GM19043 (cell line): Measurements from ENCODE around the gene ULK3.

ENCODE experiments used
- ATAC-seq: cut with Tn5 transposase; IDR thresholded peaks from one replicate; pipeline ENCODE4 v1.9.1; 2021; ENCODE audit warnings: low read depth; ENCODE audit not compliant: unreplicated experiment

ULK3 gene

GRCh38 chr15:74800559-74801094, 42.3 kb downstream of the ULK3 start:
- no peak for ATAC-seq

GRCh38 chr15:74799856-74800558, 42.9 kb downstream of the ULK3 start:
- no peak for ATAC-seq

DNA sequence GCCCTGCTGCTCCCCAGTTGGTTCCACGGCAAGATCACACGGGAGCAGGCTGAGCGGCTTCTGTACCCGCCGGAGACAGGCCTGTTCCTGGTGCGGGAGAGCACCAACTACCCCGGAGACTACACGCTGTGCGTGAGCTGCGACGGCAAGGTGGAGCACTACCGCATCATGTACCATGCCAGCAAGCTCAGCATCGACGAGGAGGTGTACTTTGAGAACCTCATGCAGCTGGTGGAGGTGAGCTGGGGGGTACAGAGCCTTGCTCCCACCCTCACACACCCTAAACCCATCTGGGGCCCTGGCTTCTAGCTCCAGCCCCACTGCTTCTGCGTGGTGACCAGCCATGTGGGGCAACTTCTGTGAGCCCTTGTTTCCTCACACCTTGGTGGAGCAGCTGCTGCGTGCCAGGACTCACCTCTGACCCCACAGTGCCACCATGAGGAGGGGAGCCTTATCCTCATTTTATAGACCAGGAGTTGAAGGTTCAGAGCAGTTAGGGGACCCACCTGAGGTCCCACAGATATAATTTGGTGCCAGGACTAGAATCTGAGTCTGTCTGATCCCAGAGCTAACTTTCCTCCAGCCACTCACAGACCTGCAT, 43.6 kb downstream of the ULK3 start:
- ATAC-seq, result no peak

DNA sequence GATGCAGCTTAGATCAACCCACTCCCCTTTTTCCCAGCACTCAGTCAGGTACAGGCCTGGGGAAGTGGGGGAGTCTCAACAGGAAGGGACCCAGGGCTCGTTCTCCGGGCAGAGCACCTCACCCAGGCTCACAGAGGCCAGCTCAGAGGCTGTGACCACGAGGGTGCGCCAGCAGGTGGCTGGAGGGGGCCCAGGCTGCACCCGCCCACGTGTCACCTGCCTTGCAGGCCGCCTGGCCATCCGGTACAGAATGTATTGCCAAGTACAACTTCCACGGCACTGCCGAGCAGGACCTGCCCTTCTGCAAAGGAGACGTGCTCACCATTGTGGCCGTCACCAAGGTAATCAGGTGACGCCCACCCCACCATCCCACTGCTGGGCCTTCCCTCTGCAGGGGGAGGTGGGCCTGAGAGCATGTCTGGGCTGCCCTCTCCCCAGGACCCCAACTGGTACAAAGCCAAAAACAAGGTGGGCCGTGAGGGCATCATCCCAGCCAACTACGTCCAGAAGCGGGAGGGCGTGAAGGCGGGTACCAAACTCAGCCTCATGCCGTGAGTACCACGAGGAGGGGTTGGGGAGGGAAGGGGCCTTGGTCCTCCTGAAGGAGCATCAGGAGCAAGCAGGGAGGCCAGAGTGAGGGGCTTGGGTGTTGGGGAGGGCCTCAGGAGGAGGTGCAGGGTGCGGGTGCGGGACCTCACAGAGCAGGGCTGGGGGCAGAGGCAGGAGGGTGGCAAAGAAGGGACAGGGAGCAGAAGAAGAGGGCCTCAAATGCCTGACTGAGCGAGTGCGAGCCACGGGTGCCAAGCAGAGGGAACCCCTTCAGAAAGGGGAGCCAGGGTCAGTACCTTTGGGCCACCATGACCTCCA, 44.3 kb downstream of the ULK3 start:
- no peak for ATAC-seq

- no peak for ATAC-seq
Measured at GRCh38 chr15:74795966-74796625, 46.9 kb downstream of the ULK3 start.

DNA sequence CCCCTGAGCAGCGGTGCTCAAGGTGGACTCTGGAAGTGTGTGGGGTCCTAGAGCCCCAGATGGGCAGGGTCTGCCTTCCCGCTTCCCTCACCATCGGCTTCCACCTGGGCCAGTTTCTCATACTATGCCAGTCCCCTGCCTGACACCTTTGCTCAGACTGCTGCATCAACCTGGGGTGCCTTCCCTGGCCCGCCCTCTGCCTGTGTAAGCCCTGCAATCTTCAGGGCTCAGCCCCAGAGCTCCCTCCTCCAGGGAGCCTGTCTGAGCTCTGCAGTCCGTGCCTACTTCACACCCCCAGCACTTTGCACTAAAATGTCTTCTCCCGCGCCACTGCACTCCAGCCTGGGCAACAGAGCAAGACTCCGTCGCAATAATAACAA, 48.0 kb downstream of the ULK3 start:
- no peak for ATAC-seq

DNA sequence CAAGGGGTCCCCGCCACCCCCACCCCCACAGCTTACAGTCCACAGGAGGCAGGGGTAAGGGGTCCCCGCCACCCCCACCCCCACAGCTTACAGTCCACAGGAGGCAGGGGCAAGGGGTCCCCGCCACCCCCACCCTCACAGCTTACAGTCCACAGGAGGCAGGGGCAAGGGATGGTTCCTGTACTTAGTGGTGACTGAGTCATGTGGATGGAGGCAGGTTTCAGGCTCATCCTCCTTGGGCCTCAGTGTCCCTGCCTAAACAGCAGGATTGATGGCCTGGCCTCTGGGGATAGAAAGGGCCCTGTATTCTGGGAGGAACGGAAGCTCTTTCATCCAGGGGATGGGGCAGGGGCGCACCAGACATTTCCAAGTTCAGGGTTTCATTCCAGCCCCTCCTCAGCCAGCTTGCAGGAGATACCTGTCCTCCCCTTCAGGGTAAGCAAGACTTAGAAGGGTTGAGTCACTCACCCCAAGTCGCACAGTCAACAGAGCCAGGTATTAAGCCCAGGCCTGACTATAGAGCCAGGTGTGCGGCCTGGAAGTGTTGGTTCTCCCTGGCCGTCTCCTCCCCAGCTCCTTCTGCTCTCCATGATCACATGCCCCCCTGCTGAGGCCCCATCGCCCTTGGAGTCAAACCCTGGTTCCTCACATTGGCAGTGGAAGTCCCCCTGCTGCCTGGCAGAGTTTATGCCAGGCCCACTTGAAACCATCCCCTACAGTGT, 48.5 kb downstream of the ULK3 start:
- no peak for ATAC-seq

- ATAC-seq, result no peak
Measured at GRCh38 chr15:74793135-74794028, 49.6 kb downstream of the ULK3 start.

DNA sequence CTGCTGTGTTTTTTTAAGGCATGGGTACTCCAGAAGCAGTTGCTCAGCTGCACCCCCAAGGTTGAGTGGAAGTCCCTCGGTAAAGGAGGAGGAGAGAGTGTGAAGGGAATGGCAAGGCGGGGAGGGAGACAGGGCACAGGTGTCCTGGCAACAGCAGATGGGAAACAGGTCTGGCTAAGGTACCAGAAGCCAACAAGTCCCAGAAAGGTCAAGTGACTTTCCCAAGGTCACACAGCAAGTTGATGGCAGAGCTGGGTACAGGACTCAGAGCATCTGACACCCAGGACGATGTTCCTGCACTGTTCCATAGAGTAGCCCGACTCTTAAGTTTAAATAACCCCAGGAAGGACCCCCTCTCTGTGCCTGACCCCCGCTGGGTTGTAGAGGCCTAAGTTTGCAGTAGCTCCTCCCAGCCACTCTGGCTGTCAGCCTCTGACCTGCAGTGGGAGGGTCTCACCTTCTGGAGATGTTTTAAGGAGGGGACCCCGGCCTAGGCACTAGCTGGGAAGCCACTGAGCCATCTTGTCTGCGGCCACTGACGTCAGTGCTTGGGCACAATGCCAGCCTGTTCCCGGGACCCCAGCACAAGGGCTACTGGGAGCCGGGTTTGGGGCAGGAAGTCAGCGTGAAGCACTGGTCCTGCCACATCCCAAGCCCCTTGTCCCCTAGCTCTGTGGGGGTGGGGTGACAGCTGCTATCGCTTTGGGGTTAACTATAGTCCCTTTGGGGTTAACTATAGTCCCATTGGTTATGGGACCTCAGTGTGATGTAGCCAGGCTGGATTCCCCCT, 50.5 kb downstream of the ULK3 start:
- no peak for ATAC-seq

- ATAC-seq, result no peak
Measured at GRCh38 chr15:74791667-74792066, 51.3 kb downstream of the ULK3 start.

GRCh38 chr15:74791007-74791406, 51.9 kb downstream of the ULK3 start:
- no peak for ATAC-seq

GRCh38 chr15:74790080-74790916, 52.7 kb downstream of the ULK3 start:
- ATAC-seq, result no peak

- ATAC-seq, result no peak
Measured at GRCh38 chr15:74789741-74790079, 53.2 kb downstream of the ULK3 start.

DNA sequence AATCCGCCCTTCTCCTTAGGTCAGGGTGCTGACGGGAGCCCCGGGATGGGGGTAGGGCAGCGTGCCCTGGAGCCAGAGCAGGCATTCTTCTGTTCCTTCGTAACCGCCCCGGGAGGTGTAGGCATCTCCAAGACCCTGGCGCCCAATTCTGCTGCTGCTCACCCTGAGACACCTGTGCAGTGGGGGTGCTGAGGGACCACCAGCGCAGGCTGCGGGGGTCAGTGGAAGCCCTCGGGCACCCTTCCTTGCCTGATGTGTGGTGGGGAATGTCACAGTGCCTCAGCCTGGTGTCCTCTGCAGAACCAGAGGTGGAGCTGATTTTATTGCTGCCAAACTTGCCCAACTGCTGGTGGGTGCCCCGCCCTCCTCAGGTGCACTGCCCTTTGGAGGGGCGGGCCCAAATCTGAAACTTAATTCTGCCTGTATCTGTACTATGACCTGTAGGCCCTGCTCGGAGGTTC, 53.8 kb downstream of the ULK3 start:
- ATAC-seq, result no peak

GRCh38 chr15:74788683-74789151, 54.2 kb downstream of the ULK3 start:
- peak; percentile 35 for ATAC-seq

GRCh38 chr15:74788042-74788682, 54.8 kb downstream of the ULK3 start:
- ATAC-seq, result no peak
